ENCODE results near the gene ZNF148. TPM values are rescaled to one million over a fixed set of nuclear protein-coding genes. Genes with fewer than 3 reads are reported as not detected.

The ZNF148 gene
- polyA plus RNA-seq, 2 of the 4 experiments (the other 2 are of a cell fraction) = 9.9 to 26.5 TPM

DNA sequence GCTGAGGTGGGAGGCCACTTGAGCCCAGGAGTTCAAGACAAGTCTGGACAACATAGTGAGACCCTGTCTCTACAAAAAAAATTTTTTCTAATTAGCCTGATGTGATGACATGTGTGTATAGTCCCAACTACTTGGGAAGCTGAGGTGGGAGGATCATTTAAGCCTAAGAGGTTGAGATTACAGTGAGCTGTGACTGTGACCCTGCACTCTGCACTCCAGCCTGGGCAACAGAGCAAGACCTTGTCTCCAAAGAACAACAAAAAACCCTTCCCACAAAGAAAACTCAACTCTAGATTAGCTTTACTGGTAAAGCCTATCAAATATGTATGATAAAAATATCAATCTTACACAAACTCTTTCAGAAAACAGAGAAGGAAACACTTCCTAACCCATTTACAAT, 68.5 kb downstream of the ZNF148 start:
- no peak for ATAC-seq
- no peak for DNase-seq (ENCODE audit: low read depth in 1 of 2, low spot score in 1 of 2)
- H3K4me1 ChIP-seq = no peaks in the 10 kb centered on the region
- no peak for FAIRE-seq
- ChIA-PET POLR2A (interaction anchor here (0.6 kb wide), 2 partner anchors 57 to 59 kb away, joined by 3 read pairs; no protein-coding TSS in a partner anchor), CTCF (interaction anchor here (0.7 kb wide), 1 partner anchor 756 kb away, joined by 3 read pairs; no protein-coding TSS in a partner anchor)
- H3K9me3 ChIP-seq = peaks cover 11% of the 10 kb centered on the region
- TF ChIP-seq E2F6 (IDR thresholded peaks at IDR 0.05; ENCODE audit: borderline replicate concordance, low read depth) = no peak
- TF ChIP-seq RFX5 (IDR thresholded peaks at IDR 0.05) = no peak
- TF ChIP-seq, protein P1, sequence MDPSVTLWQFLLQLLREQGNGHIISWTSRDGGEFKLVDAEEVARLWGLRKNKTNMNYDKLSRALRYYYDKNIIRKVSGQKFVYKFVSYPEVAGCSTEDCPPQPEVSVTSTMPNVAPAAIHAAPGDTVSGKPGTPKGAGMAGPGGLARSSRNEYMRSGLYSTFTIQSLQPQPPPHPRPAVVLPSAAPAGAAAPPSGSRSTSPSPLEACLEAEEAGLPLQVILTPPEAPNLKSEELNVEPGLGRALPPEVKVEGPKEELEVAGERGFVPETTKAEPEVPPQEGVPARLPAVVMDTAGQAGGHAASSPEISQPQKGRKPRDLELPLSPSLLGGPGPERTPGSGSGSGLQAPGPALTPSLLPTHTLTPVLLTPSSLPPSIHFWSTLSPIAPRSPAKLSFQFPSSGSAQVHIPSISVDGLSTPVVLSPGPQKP (IDR thresholded peaks at IDR 0.05; ENCODE audit: low read depth, low read length) = no peak
- TF ChIP-seq, protein P2, sequence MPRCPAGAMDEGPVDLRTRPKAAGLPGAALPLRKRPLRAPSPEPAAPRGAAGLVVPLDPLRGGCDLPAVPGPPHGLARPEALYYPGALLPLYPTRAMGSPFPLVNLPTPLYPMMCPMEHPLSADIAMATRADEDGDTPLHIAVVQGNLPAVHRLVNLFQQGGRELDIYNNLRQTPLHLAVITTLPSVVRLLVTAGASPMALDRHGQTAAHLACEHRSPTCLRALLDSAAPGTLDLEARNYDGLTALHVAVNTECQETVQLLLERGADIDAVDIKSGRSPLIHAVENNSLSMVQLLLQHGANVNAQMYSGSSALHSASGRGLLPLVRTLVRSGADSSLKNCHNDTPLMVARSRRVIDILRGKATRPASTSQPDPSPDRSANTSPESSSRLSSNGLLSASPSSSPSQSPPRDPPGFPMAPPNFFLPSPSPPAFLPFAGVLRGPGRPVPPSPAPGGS (IDR thresholded peaks at IDR 0.05) = no peak
- TF ChIP-seq KDM5A (IDR thresholded peaks at IDR 0.05) = no peak
- TF ChIP-seq RCOR1 (IDR thresholded peaks at IDR 0.05; ENCODE audit: low read depth, low read length) = no peak
- TF ChIP-seq CHD2 (IDR thresholded peaks at IDR 0.05; ENCODE audit: low read length, partially characterized antibody) = no peak
- TF ChIP-seq HEYL (CRISPR knock-in tag; IDR thresholded peaks at IDR 0.05) = no peak
- TF ChIP-seq CBX2 (IDR thresholded peaks at IDR 0.05; ENCODE audit: borderline replicate concordance, low read depth) = no peak
- no peak for TF ChIP-seq MAX (IDR thresholded peaks at IDR 0.05)
- TF ChIP-seq EHF (CRISPR knock-in tag; IDR thresholded peaks at IDR 0.05) = no peak
- no peak for TF ChIP-seq EHMT2 (IDR thresholded peaks at IDR 0.05; ENCODE audit: low read depth)
- no peak for TF ChIP-seq MAZ (IDR thresholded peaks at IDR 0.05; ENCODE audit: borderline replicate concordance, low read depth, low read length)
- H3K4me2 ChIP-seq = no peak overlapping the region
- no peak overlapping the region for H3K4me3 ChIP-seq
- H3K27ac ChIP-seq = no peak overlapping the region

- H3K4me2 ChIP-seq = no peak overlapping the region
- peaks cover 12% of the 10 kb centered on the region; the same call in 2 of the 3 replicates for H3K4me1 ChIP-seq
- 85% methylated on average over 3 of the region's 3 CpGs for WGBS (ENCODE audit: missing lambda C conversion rate)
- no peak overlapping the region for H3K27ac ChIP-seq
- ATAC-seq = no peak
- no peaks in the 10 kb centered on the region for H3K9me3 ChIP-seq
- POLR2A ChIA-PET = no interaction called here
- CTCF ChIA-PET = no interaction called here
- TF ChIP-seq EP300 (IDR thresholded peaks at IDR 0.05) = no peak
- no peak for TF ChIP-seq MAFK (IDR thresholded peaks at IDR 0.05; ENCODE audit: partially characterized antibody)
- no peak for TF ChIP-seq CHD4 (IDR thresholded peaks at IDR 0.05; ENCODE audit: borderline replicate concordance)
- TF ChIP-seq RARB (CRISPR knock-in tag; IDR thresholded peaks at IDR 0.05) = no peak
- TF ChIP-seq MYC (IDR thresholded peaks at IDR 0.05; ENCODE audit: borderline replicate concordance, low read length) = no peak
- TF ChIP-seq EHMT2 (IDR thresholded peaks at IDR 0.05; ENCODE audit: low read depth) = no peak
- no peak for TF ChIP-seq EHF (CRISPR knock-in tag; IDR thresholded peaks at IDR 0.05)
- no peak for TF ChIP-seq HOXB13 (CRISPR knock-in tag; IDR thresholded peaks at IDR 0.05; ENCODE audit: low read depth)
- no peak overlapping the region for H3K4me3 ChIP-seq
- no peak for FAIRE-seq
- DNase-seq (ENCODE audit: low read depth in 1 of 2, low spot score in 1 of 2) = no peak
These were observed 72.2 kb downstream of the ZNF148 start for GRCh38 chr3:125302932-125303331.

DNA sequence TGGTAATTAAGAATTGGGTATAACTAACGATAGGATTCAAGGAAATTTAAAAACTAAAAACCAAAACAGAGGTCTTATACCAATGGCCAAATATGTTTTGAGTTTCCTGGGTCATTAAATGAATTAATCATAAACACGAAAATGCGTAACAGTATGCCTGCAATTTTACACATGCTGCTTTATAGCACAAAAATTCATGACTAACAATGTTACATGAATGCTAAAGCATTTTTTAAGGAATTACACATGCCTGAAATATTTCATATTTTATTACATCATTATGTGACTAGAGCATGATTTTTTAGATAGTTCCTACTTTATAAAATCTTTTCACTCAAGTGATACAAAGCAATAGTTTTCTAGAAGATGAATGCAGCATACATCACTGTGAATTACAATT, 74.7 kb downstream of the ZNF148 start:
- peak overlapping the region; percentile 8; the same call in 2 of the 3 replicates for H3K4me2 ChIP-seq
- FAIRE-seq (no peak), DNase-seq (ENCODE audit: low read depth in 1 of 2, low spot score in 1 of 2) (no peak), ATAC-seq (no peak)
- CTCF ChIA-PET = no interaction called here
- POLR2A ChIA-PET = no interaction called here
- no peak overlapping the region for H3K27ac ChIP-seq
- peaks cover 12% of the 10 kb centered on the region; the same call in 2 of the 3 replicates for H3K4me1 ChIP-seq
- 50% methylated on average over 3 of the region's 3 CpGs for WGBS (ENCODE audit: missing lambda C conversion rate)
- H3K4me3 ChIP-seq = no peak overlapping the region
- H3K9me3 ChIP-seq = no peaks in the 10 kb centered on the region
- TF ChIP-seq FOSL2 (IDR thresholded peaks at IDR 0.05) (no peak), FOSL2 (CRISPR knock-in tag; IDR thresholded peaks at IDR 0.05) (peak; percentile 9; the same call in 1 of the 2 replicates), KDM1A (IDR thresholded peaks at IDR 0.05; ENCODE audit: low read depth) (no peak), NFE2L2 (conservative IDR thresholded peaks at IDR 0.05; ENCODE audit: low read length) (no peak), PHF8 (IDR thresholded peaks at IDR 0.05; ENCODE audit: borderline replicate concordance, low read depth) (no peak), RCOR1 (IDR thresholded peaks at IDR 0.05; ENCODE audit: low read depth, low read length) (no peak), HOXB5 (CRISPR knock-in tag; IDR thresholded peaks at IDR 0.05) (no peak), JUNB (IDR thresholded peaks at IDR 0.05) (no peak)
